Measurements from ENCODE around the gene CATSPERZ. TPM values are rescaled to one million over a fixed set of nuclear protein-coding genes. Genes with fewer than 3 reads are reported as not detected.

Gene CATSPERZ
- total and polyA plus RNA-seq, 8 donors = 0.27 to 1.5 (median 0.51) TPM; not detected in 5

- peaks cover 0 to 9% (median 0%) of the 10 kb centered on the region in 3 donors for H3K4me1 ChIP-seq
- H3K27me3 ChIP-seq = no peaks in the 10 kb centered on the region
- TF ChIP-seq, protein P1, sequence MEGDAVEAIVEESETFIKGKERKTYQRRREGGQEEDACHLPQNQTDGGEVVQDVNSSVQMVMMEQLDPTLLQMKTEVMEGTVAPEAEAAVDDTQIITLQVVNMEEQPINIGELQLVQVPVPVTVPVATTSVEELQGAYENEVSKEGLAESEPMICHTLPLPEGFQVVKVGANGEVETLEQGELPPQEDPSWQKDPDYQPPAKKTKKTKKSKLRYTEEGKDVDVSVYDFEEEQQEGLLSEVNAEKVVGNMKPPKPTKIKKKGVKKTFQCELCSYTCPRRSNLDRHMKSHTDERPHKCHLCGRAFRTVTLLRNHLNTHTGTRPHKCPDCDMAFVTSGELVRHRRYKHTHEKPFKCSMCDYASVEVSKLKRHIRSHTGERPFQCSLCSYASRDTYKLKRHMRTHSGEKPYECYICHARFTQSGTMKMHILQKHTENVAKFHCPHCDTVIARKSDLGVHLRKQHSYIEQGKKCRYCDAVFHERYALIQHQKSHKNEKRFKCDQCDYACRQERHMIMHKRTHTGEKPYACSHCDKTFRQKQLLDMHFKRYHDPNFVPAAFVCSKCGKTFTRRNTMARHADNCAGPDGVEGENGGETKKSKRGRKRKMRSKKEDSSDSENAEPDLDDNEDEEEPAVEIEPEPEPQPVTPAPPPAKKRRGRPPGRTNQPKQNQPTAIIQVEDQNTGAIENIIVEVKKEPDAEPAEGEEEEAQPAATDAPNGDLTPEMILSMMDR (IDR thresholded peaks at IDR 0.05) = no peak
- intact Hi-C loops (cut with DNase I) = no loop called here
- no peaks in the 10 kb centered on the region for H3K36me3 ChIP-seq
- H3K27ac ChIP-seq = no peak overlapping the region
- no peaks in the 10 kb centered on the region for H3K9me3 ChIP-seq
- ATAC-seq (no peak), DNase-seq (no peak), FAIRE-seq (no peak)
- 88 to 91% methylated on average over 18 of the region's 18 CpGs for WGBS, 2 donors
- no peak overlapping the region for H3K4me3 ChIP-seq
Observed at GRCh38 chr11:64351136-64351631, 51.0 kb downstream of the CATSPERZ start.

DNA sequence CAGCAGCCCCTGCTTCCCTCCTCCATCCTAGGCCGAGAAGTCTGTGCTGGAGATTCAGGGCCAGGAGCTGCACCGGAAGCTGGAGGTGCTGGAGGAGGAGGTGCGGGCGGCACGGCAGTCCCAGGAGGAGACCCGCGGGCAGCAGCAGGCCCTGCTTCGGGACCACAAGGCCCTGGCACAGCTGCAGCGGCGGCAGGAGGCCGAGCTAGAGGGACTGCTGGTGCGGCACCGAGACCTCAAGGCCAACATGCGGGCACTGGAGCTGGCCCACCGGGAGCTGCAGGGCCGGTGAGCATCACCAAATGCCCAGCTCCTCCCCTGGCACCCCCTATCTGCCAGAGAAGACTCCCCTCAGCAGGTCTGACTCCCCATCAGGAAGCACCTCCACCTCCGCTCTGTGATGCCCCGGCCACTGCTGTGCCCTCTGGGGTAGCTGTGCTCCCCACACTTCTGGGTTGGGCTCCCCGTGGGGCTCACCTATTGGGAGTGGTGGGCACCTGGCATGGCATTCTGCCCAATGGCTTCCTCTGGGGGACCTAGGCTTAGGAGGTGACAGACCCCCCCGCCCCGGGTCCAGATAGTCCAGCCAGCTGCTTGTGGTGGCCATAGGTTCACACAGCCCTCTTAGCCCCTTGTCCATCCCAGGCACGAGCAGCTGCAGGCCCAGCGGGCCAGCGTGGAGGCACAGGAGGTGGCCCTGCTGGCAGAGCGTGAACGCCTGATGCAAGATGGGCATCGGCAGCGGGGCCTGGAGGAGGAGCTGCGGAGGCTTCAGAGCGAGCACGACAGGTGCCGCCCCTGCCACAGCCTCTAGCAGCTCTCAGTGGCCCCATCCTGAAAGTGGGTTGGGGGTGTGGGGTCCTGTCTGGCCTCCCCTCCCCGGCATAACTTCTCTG, 52.2 kb downstream of the CATSPERZ start:
- Histone ChIP-seq H3K4me3 (no peak overlapping the region), H3K9me3 (no peaks in the 10 kb centered on the region), H3K27me3 (no peaks in the 10 kb centered on the region), H3K4me1 (peaks cover 0 to 9% (median 0%) of the 10 kb centered on the region in 3 donors), H3K27ac (no peak overlapping the region), H3K36me3 (no peaks in the 10 kb centered on the region)
- ATAC-seq (no peak), DNase-seq (peak in 1 of 6 donors; percentile 80), FAIRE-seq (no peak)
- TF ChIP-seq, protein P1 (IDR thresholded peaks at IDR 0.05) = no peak
- WGBS, 2 donors = 89 to 92% methylated on average over 27 to 33 of the region's 33 CpGs
- intact Hi-C loops (cut with DNase I) = no loop called here

DNA sequence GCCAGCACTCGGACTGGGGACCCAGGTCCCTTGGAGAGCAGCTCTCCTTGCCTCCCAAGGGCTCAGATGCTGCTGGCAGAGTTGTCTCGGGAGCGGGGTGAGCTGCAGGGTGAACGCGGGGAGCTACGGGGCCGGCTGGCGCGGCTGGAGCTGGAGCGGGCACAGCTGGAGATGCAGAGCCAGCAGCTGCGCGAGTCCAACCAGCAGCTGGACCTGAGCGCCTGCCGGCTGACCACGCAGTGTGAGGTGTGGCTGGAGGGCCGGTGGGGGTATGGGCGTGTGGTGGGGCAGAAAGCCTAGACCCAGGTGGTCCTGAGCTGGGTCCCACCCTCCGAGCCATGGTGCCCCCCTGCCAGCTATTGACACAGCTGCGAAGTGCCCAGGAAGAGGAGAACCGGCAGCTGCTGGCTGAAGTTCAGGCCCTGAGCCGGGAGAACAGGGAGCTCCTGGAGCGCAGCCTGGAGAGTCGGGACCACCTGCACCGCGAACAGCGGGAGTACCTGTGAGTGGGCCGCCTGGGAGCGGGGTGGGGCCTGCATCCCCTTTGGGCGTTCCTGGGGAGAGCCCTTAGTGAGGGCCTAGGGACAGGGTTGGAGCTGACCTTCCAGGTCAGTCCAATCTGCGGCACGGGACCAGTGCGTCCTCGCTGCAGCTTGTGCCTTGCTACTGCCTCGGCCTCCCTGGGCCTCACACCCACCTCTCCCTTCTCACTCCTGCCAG, 53.0 kb downstream of the CATSPERZ start:
- H3K4me3 ChIP-seq = no peak overlapping the region
- H3K27me3 ChIP-seq = no peaks in the 10 kb centered on the region
- no peaks in the 10 kb centered on the region for H3K36me3 ChIP-seq
- FAIRE-seq (no peak), ATAC-seq (no peak), DNase-seq (peak in 2 of 6 donors; percentile 45 to 77)
- peaks cover 2 to 14% (median 5%) of the 10 kb centered on the region in 3 donors for H3K4me1 ChIP-seq
- TF ChIP-seq, protein P1 (IDR thresholded peaks at IDR 0.05) = no peak
- WGBS, 2 donors = 38 to 65% methylated on average over 29 to 34 of the region's 34 CpGs
- no peaks in the 10 kb centered on the region for H3K9me3 ChIP-seq
- intact Hi-C loops (cut with DNase I) = no loop called here
- no peak overlapping the region for H3K27ac ChIP-seq

DNA sequence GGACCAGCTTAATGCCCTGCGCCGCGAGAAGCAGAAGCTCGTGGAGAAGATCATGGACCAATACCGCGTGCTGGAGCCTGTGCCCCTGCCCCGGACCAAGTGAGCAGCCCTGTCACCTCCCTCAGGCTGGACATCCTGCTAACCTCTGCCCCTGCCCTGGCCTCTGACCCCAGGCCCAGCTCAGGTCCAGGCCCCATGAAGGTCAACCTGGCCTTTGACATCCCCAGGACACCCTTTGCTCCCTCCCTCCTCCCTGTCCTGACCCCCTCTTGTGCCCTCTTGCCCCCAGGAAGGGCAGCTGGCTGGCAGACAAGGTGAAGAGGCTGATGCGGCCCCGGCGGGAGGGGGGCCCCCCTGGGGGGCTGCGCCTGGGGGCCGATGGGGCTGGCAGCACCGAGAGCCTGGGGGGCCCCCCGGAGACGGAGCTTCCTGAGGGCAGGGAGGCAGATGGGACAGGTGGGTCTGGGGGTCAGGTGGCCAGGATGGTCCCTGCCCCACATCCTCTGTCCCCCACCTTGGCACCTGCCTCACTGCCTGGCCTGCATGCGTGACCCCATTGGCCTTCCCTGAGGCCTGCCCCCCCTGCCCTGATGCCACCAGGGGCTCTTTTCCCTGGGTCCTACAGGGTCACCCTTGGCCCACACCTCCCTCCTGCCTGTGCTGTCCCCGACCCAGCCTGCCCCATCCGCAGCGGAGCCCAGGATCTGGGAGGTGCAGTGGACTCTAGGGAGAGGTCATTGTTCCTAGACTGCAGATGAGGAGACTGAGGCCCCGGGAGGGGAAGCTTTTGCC, 53.8 kb downstream of the CATSPERZ start:
- Histone ChIP-seq H3K27ac (no peak overlapping the region), H3K4me3 (no peak overlapping the region), H3K9me3 (no peaks in the 10 kb centered on the region), H3K27me3 (no peaks in the 10 kb centered on the region), H3K36me3 (no peaks in the 10 kb centered on the region), H3K4me1 (peaks cover 8 to 18% (median 10%) of the 10 kb centered on the region in 3 donors)
- TF ChIP-seq, protein P1 (IDR thresholded peaks at IDR 0.05) = no peak
- peak in 2 of 6 donors; percentile 50 to 78 for DNase-seq
- FAIRE-seq = no peak
- ATAC-seq = no peak
- 74 to 77% methylated on average over 19 to 20 of the region's 20 CpGs for WGBS, 2 donors
- intact Hi-C loops (cut with DNase I) = no loop called here

Small RNAs within 50 kb of the gene (microRNA-seq; reads per million reads assigned to microRNA genes)
- gene MIR7155 = 0 to 1.2 reads per million in 2 donors

Other genes starting within 250 kb of the CATSPERZ start
- 10 to 100 TPM; 26.0 to 37.8 (median 30.3) TPM for gene MACROD1, start 134.2 kb upstream of the CATSPERZ start, total RNA-seq
- 100 to 1,000 TPM in 1 of 2 donors, 10 to 100 TPM in 1; 85.1 to 126 TPM for gene MACROD1, start 134.2 kb upstream of the CATSPERZ start, polyA plus RNA-seq
- gene STIP1, start 114.2 kb upstream of the CATSPERZ start, total RNA-seq = 10 to 100 TPM; 23.7 to 73.0 (median 39.3) TPM
- 10 to 100 TPM; 34.2 to 37.6 TPM for gene STIP1, start 114.2 kb upstream of the CATSPERZ start, polyA plus RNA-seq
- 10 to 100 TPM in 2 of 6 donors, 1 to 10 TPM in 4; 1.9 to 16.3 (median 6.3) TPM for gene FERMT3, start 93.6 kb upstream of the CATSPERZ start, total RNA-seq
- 10 to 100 TPM in 1 of 2 donors, 1 to 10 TPM in 1; 9.7 to 12.6 TPM for gene FERMT3, start 93.6 kb upstream of the CATSPERZ start, polyA plus RNA-seq
- gene TRPT1, start 74.2 kb upstream of the CATSPERZ start, total RNA-seq = 10 to 100 TPM; 18.6 to 33.1 (median 25.8) TPM
- gene TRPT1, start 74.2 kb upstream of the CATSPERZ start, polyA plus RNA-seq = 10 to 100 TPM; 74.6 to 78.7 TPM
- 10 to 100 TPM; 32.6 to 46.0 (median 38.4) TPM for gene NUDT22, start 74.1 kb upstream of the CATSPERZ start, total RNA-seq
- gene NUDT22, start 74.1 kb upstream of the CATSPERZ start, polyA plus RNA-seq = 100 to 1,000 TPM in 1 of 2 donors, 10 to 100 TPM in 1; 69.7 to 115 TPM
- 10 to 100 TPM; 28.1 to 39.1 (median 33.0) TPM for gene DNAJC4, start 69.8 kb upstream of the CATSPERZ start, total RNA-seq
- gene DNAJC4, start 69.8 kb upstream of the CATSPERZ start, polyA plus RNA-seq = 100 to 1,000 TPM in 1 of 2 donors, 10 to 100 TPM in 1; 92.9 to 125 TPM
- 10 to 100 TPM; 54.1 to 87.1 (median 62.2) TPM for gene VEGFB, start 65.8 kb upstream of the CATSPERZ start, total RNA-seq
- 100 to 1,000 TPM in 1 of 2 donors, 10 to 100 TPM in 1; 61.2 to 115 TPM for gene VEGFB, start 65.8 kb upstream of the CATSPERZ start, polyA plus RNA-seq
- 10 to 100 TPM; 37.8 to 64.1 (median 45.6) TPM for gene FKBP2, start 59.3 kb upstream of the CATSPERZ start, total RNA-seq
- 100 to 1,000 TPM; 307 to 344 TPM for gene FKBP2, start 59.3 kb upstream of the CATSPERZ start, polyA plus RNA-seq
- 100 to 1,000 TPM; 106 to 177 (median 119) TPM for gene PPP1R14B, start 53.4 kb upstream of the CATSPERZ start, total RNA-seq
- gene PPP1R14B, start 53.4 kb upstream of the CATSPERZ start, polyA plus RNA-seq = 100 to 1,000 TPM in 1 of 2 donors, 10 to 100 TPM in 1; 81.6 to 180 TPM
- gene PLCB3, start 48.8 kb upstream of the CATSPERZ start, total RNA-seq = 10 to 100 TPM in 1 of 6 donors, 1 to 10 TPM in 5; 5.7 to 13.1 (median 6.9) TPM
- gene PLCB3, start 48.8 kb upstream of the CATSPERZ start, polyA plus RNA-seq = 10 to 100 TPM in 1 of 2 donors, 1 to 10 TPM in 1; 6.5 to 11.8 TPM
- gene BAD, start 15.7 kb upstream of the CATSPERZ start, total RNA-seq = 10 to 100 TPM; 21.5 to 28.2 (median 23.6) TPM
- gene BAD, start 15.7 kb upstream of the CATSPERZ start, polyA plus RNA-seq = 10 to 100 TPM; 48.6 to 66.3 TPM
- gene GPR137, start 14.5 kb upstream of the CATSPERZ start, total RNA-seq = 10 to 100 TPM in 4 of 6 donors, 1 to 10 TPM in 2; 7.1 to 27.9 (median 11.1) TPM
- gene GPR137, start 14.5 kb upstream of the CATSPERZ start, polyA plus RNA-seq = 10 to 100 TPM; 18.5 to 19.3 TPM
- gene KCNK4, start 9.1 kb upstream of the CATSPERZ start, total RNA-seq = not detected
- gene KCNK4, start 9.1 kb upstream of the CATSPERZ start, polyA plus RNA-seq = not detected
- gene ESRRA, start 5.2 kb downstream of the CATSPERZ start, total RNA-seq = 10 to 100 TPM; 28.0 to 50.7 (median 37.9) TPM
- gene ESRRA, start 5.2 kb downstream of the CATSPERZ start, polyA plus RNA-seq = 10 to 100 TPM; 61.0 to 62.3 TPM
- gene TRMT112, start 17.2 kb downstream of the CATSPERZ start, total RNA-seq = 10 to 100 TPM; 53.3 to 85.0 (median 65.6) TPM
- 100 to 1,000 TPM; 150 to 157 TPM for gene TRMT112, start 17.2 kb downstream of the CATSPERZ start, polyA plus RNA-seq
- gene PRDX5, start 17.8 kb downstream of the CATSPERZ start, total RNA-seq = 100 to 1,000 TPM in 1 of 6 donors, 10 to 100 TPM in 5; 59.0 to 102 (median 80.6) TPM
- 100 to 1,000 TPM; 204 to 245 TPM for gene PRDX5, start 17.8 kb downstream of the CATSPERZ start, polyA plus RNA-seq
- gene CCDC88B, start 39.8 kb downstream of the CATSPERZ start, total RNA-seq = 10 to 100 TPM in 1 of 6 donors, 1 to 10 TPM in 5; 3.0 to 11.2 (median 4.7) TPM
- 10 to 100 TPM; 31.0 to 50.0 TPM for gene CCDC88B, start 39.8 kb downstream of the CATSPERZ start, polyA plus RNA-seq
- gene RPS6KA4, start 58.8 kb downstream of the CATSPERZ start, total RNA-seq = 10 to 100 TPM in 2 of 6 donors, 1 to 10 TPM in 4; 7.4 to 16.3 (median 9.0) TPM
- gene RPS6KA4, start 58.8 kb downstream of the CATSPERZ start, polyA plus RNA-seq = 10 to 100 TPM; 15.4 to 18.8 TPM

Measured in pancreas (tissue), 10 donors.